Suprapubic skin (tissue), 4 donors: ENCODE data around the gene RUNX1.

Experiments
- CTCF ChIP-seq, 2 donors: fragments of 200-600 bp in 1 of 2; fragments of 450-650 bp in 1 of 2; sonication (generic) in 1 of 2; IDR thresholded peaks; one replicate each; pipeline ENCODE4 v1.5.1; 2016 to 2019; ENCODE audit warnings: antibody characterized with exemption in 2 of 2, mild to moderate bottlenecking in 1 of 2, moderate library complexity in 1 of 2
- POLR2A ChIP-seq, 2 donors: fragments of 450-650 bp; IDR thresholded peaks; one replicate each; pipeline ENCODE4 v1.6.1; 2017; ENCODE audit warnings: antibody characterized with exemption in 2 of 2, mild to moderate bottlenecking in 2 of 2, moderate library complexity in 2 of 2
- POLR2AphosphoS5 ChIP-seq, 3 donors: sonication (generic); formaldehyde crosslinking; IDR thresholded peaks; one replicate each; pipeline ENCODE4 v1.6.1; 2017; ENCODE audit warnings: antibody characterized with exemption in 3 of 3

DNA sequence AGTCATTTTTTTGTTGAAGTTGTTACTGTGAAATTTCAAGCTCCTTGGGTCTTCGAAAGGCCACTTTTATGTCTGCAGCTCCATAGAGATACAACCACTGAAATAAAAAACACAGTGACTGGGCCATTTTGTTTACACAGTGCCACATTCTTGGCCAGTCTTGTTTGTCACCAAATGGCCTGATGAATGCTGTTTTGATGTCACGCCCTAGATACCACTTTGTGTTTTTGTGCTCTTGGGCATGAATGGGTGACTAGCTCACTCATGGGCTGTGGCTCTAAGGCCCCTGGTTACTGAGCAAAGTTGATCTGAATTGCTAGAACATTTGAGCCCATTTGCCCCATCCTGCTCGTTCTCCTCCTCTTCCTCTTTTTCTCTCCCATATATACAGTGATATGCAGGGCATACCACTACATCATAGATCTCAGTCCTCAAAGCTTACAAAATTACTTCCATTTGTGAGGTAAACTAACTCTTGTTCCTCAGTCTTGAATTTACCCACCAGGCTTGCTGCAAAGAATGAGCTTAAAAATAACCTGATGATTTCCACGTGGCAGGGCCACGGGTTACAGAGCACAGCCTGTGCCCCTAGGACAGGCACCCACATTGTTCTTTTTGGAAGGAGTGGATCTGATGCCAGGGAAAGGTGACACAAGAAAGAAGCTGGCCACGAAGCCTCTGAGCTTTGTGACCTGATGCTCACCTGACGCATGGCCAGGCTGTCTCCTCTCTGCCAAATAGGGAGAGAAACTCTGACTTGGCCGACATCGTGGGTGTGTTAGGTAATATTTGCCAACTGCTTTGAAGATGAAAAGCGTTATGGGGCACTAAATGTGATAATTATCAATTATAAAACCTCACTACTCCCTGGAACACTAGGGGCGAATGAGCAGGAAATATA is 92.4 kb downstream of the RUNX1 start:
- TF ChIP-seq CTCF (IDR thresholded peaks at IDR 0.05), result no peak
- no peak for TF ChIP-seq POLR2A (IDR thresholded peaks at IDR 0.05)
- TF ChIP-seq POLR2AphosphoS5 (IDR thresholded peaks at IDR 0.05), result no peak
